ENCODE measurements around the gene RHBDD2.
"Not testable (repeated sequence)": the region's sequence is repeated elsewhere in the genome, so short reads cannot be mapped to it uniquely, and the experiment has no call there.

RHBDD2 gene

DNA sequence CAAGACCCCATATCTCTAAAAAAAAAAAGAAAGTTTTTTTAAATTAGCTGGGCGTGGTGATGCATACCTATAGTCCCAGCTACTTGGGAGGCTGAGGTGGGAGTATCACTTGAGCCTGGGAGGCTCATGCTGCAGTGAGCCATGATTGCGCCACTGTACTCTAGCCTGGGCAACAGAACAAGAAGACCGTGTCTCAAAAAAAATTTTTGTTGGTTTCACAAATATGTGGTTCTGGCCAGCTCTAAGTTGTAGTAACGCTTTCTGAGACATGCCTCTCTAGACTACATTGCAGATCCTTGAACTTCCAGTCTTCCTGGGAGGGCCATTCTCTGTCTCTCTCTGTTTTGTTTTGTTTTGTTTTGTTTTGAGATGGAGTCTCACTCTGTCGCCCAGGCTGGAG lies 24.6 kb upstream of the RHBDD2 start:
- DNase-seq (ENCODE audit: low spot score in 2 of 2), result no peak
- no peak overlapping the region for H3K27ac Mint-ChIP-seq
- ATAC-seq, result no peak
- H3K36me3 Mint-ChIP-seq, result no peaks in the 10 kb centered on the region
- H3K4me3 Mint-ChIP-seq, result no peak overlapping the region
- H3K4me1 Mint-ChIP-seq, result peaks cover 9% of the 10 kb centered on the region
- H3K9me3 Mint-ChIP-seq, result peaks cover 3% of the 10 kb centered on the region

DNA sequence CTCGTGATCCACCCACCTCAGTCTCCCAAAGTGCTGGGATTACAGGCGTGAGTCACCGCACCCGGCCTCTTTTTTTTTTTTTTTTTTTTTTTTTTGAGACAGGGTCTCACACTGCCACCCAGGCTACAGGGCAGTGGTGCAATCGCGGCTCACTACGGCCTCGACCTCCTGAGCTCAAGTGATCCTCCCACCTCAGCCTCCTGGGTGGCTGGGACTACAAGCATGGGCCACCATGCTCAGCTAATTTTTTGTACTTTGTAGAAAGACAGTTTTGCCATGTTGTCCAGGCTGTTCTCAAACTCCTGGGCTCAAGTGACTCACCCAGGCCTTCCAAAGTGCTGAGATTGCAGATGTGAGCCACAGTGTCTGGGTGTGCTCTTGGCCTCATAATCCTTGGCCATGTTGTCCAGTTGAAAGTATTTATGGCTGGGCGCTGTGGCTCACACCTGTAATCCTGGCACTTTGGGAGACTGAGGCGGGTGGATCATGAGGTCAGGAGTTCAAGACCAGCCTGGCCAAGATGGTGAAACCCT lies 24.0 kb upstream of the RHBDD2 start:
- H3K4me1 Mint-ChIP-seq; H3K9me3 Mint-ChIP-seq; H3K4me3 Mint-ChIP-seq; H3K36me3 Mint-ChIP-seq; H3K27ac Mint-ChIP-seq; ATAC-seq; DNase-seq (ENCODE audit: low spot score in 2 of 2): not testable (repeated sequence)

DNA sequence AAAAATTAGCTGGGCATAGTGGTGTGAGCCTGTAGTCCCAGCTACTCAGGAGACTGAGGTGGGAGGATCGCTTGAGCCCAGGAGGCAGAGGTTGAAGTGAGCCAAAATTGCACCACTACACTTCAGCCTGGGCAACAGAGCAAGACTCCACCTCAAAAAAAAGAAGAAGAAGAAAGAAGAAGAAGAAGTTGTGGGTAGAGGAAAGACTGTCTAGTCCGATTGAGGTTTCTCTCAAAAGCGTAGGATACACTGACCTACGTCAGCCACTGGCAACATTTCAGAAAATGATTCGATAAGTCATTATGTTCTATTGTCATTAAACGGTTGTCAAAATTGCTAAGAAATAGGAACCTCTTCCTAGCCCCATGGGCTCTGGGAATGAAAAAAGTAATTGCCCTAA lies 22.3 kb upstream of the RHBDD2 start:
- Mint-ChIP-seq H3K27ac (no peak overlapping the region), H3K9me3 (peaks cover 3% of the 10 kb centered on the region), H3K4me3 (no peak overlapping the region), H3K36me3 (no peaks in the 10 kb centered on the region), H3K4me1 (peaks cover 9% of the 10 kb centered on the region)
- ATAC-seq (no peak), DNase-seq (ENCODE audit: low spot score in 2 of 2) (no peak)

GRCh38 chr7:75858410-75858809 lies 20.4 kb upstream of the RHBDD2 start:
- Mint-ChIP-seq H3K9me3 (peaks cover 3% of the 10 kb centered on the region), H3K4me1 (peaks cover 9% of the 10 kb centered on the region)

DNA sequence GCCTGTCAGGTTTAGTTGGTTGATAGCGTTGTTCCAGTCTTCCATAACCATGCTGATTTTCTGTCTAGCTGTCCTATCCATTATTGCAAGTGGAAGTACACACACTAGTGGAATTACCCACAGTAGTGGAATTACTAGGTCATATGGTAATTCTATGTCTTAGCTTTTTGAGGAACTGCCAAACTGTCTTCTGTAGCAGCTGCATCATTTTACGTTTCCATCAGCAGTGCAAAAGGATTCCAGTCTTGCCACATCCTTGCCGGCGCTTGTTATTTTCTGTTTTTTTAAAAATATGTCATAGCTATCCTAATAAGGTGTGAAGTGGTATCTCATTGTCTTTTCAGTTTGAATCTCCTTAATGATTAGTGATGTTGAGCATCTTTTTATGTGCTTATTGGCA lies 17.2 kb upstream of the RHBDD2 start:
- no peak for DNase-seq (ENCODE audit: low spot score in 2 of 2)
- H3K36me3 Mint-ChIP-seq, result no peaks in the 10 kb centered on the region
- ATAC-seq, result no peak

More at GRCh38 chr7:75858410-75858809, 20.4 kb upstream of the RHBDD2 start:
- H3K27ac Mint-ChIP-seq, result no peak overlapping the region
- H3K4me3 Mint-ChIP-seq, result no peak overlapping the region
- no peak for DNase-seq (ENCODE audit: low spot score in 2 of 2)
- no peak for ATAC-seq
- no peaks in the 10 kb centered on the region for H3K36me3 Mint-ChIP-seq

GRCh38 chr7:75864251-75864650 lies 14.6 kb upstream of the RHBDD2 start:
- ATAC-seq; H3K4me3 Mint-ChIP-seq; H3K36me3 Mint-ChIP-seq; H3K27ac Mint-ChIP-seq; DNase-seq (ENCODE audit: low spot score in 2 of 2); H3K9me3 Mint-ChIP-seq: not testable (repeated sequence)
- H3K4me1 Mint-ChIP-seq, result peaks cover 13% of the 10 kb centered on the region

More for the DNA sequence above, 17.2 kb upstream of the RHBDD2 start:
- H3K4me1 Mint-ChIP-seq, result peaks cover 15% of the 10 kb centered on the region
- no peak overlapping the region for H3K27ac Mint-ChIP-seq
- no peak overlapping the region for H3K4me3 Mint-ChIP-seq
- H3K9me3 Mint-ChIP-seq, result peaks cover 3% of the 10 kb centered on the region

GRCh38 chr7:75866114-75866488 lies 12.7 kb upstream of the RHBDD2 start:
- DNase-seq (ENCODE audit: low spot score in 2 of 2), result no peak
- Mint-ChIP-seq H3K4me1 (peaks cover 25% of the 10 kb centered on the region), H3K4me3 (no peak overlapping the region), H3K27ac (no peak overlapping the region), H3K36me3 (no peaks in the 10 kb centered on the region), H3K9me3 (no peaks in the 10 kb centered on the region)
- ATAC-seq, result peak; percentile 27

DNA sequence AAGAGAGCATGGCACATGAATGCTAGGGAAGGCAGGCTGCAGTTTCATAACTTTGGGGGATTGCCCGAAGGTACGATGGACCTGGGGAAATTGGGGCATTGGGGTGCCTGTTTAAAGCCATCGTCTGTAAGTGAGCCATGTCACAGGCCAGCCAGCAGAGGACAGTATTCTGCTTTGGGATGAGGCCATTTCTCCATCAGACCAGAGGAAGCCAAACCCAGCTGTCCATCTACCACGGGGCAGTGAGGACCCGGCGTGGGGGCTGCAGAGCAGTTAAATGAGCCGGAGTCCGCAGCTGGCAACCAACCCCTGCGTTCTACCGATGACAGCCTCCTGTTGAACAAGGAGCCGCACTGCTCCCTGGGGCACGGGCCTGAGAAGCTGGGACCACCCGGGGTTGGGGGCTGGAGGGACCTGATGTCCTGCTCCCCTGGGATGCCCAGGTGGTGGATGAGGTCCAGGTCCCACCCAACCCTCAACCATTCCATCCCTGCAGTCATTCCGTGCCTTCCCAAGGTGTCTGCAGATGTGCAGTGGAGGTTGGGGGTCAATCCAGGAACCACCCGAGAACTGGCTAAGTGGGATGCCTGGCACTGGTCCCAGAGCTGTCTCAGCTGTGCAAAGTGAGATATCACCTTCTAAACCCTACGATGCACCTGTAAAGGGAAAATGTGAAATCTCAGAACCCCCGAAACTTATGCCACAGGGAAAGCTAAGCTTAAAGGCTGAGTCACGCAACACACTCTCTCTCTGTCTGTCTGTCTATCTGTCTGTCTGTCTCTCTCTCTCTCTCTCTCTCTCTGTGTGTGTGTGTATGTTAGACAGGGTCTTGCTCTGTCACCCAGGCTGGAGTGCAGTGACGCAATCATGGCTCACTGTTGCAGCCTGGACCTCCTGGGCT lies 12.1 kb upstream of the RHBDD2 start:
- H3K36me3 Mint-ChIP-seq, result no peaks in the 10 kb centered on the region
- H3K27ac Mint-ChIP-seq, result no peak overlapping the region
- DNase-seq (ENCODE audit: low spot score in 2 of 2) (peak; percentile 19 to 63), ATAC-seq (peak; percentile 79)
- no peaks in the 10 kb centered on the region for H3K9me3 Mint-ChIP-seq
- H3K4me3 Mint-ChIP-seq, result no peak overlapping the region
- H3K4me1 Mint-ChIP-seq, result peaks cover 25% of the 10 kb centered on the region

DNA sequence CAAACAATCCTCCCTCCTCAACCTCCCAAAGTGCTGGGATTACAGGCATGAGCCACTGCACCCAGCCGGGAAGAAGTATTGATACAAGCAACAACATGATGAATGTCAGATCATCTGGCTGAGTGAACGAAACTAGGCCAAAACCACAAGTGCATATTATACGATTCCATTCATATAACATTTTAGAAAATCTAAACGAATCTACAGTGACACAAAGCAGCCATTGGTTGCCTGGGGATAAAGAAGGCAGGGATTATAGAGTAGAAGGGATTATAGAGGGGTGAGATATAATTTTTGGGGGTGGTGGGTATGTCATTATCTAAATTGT lies 11.5 kb upstream of the RHBDD2 start:
- Mint-ChIP-seq H3K4me1 (peaks cover 30% of the 10 kb centered on the region), H3K9me3 (no peaks in the 10 kb centered on the region), H3K27ac (no peak overlapping the region), H3K4me3 (no peak overlapping the region), H3K36me3 (no peaks in the 10 kb centered on the region)
- DNase-seq (ENCODE audit: low spot score in 2 of 2) (no peak), ATAC-seq (no peak)

- ATAC-seq, result no peak
- Mint-ChIP-seq H3K4me3 (no peak overlapping the region), H3K4me1 (peaks cover 30% of the 10 kb centered on the region)
These were observed 10.7 kb upstream of the RHBDD2 start for GRCh38 chr7:75868153-75868552.

GRCh38 chr7:75869776-75870379 lies 9.0 kb upstream of the RHBDD2 start:
- Mint-ChIP-seq H3K4me3 (no peak overlapping the region), H3K27ac (no peak overlapping the region), H3K36me3 (no peaks in the 10 kb centered on the region), H3K4me1 (peaks cover 30% of the 10 kb centered on the region), H3K9me3 (no peaks in the 10 kb centered on the region)
- DNase-seq (ENCODE audit: low spot score in 2 of 2) (no peak), ATAC-seq (peak; percentile 71)

More at GRCh38 chr7:75868153-75868552, 10.7 kb upstream of the RHBDD2 start:
- Mint-ChIP-seq H3K27ac (no peak overlapping the region), H3K36me3 (no peaks in the 10 kb centered on the region), H3K9me3 (no peaks in the 10 kb centered on the region)
- no peak for DNase-seq (ENCODE audit: low spot score in 2 of 2)

GRCh38 chr7:75870557-75871161 lies 8.2 kb upstream of the RHBDD2 start:
- H3K9me3 Mint-ChIP-seq, result no peaks in the 10 kb centered on the region
- no peaks in the 10 kb centered on the region for H3K36me3 Mint-ChIP-seq
- DNase-seq (ENCODE audit: low spot score in 2 of 2) (no peak), ATAC-seq (peak; percentile 29)
- no peak overlapping the region for H3K27ac Mint-ChIP-seq
- peak overlapping the region; percentile 44 for H3K4me3 Mint-ChIP-seq
- peaks cover 30% of the 10 kb centered on the region for H3K4me1 Mint-ChIP-seq

DNA sequence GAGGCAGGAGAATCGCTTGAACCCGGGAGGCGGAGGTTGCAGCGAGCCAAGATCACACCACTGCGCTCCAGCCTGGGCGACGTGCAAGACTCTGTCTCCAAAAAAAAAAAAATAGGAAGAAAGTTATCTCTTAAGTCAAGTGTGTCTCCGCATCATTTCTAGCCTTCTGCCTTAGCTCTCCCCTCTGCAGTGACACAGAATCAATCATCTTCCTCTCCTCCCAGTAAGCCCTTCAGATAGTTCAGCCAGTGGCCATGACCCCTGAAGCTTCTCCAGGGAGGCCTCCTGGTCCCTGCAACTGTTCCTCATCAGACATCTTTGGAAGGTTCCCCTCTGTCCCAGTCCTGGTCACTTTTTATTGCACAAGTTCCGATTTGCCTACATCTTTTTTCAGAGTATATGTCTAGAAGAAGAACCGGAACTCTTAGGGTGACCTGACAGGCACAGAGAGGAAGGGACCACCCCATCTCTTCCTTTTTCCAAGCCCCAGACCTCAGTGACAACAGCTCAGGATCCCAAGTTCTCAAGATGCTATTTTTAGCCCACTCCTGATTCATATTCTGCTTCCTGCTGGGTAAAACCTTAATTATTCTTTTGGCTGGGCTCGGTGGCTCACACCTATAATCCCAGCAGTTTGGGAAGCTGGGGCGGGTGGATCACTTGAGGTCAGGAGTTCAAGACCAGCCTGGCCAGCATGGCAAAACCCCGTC lies 6.6 kb upstream of the RHBDD2 start:
- H3K36me3 Mint-ChIP-seq, result no peaks in the 10 kb centered on the region
- H3K27ac Mint-ChIP-seq, result no peak overlapping the region
- no peak overlapping the region for H3K4me3 Mint-ChIP-seq
- H3K4me1 Mint-ChIP-seq, result peaks cover 19% of the 10 kb centered on the region
- ATAC-seq, result no peak
- DNase-seq (ENCODE audit: low spot score in 2 of 2), result no peak
- no peaks in the 10 kb centered on the region for H3K9me3 Mint-ChIP-seq

DNA sequence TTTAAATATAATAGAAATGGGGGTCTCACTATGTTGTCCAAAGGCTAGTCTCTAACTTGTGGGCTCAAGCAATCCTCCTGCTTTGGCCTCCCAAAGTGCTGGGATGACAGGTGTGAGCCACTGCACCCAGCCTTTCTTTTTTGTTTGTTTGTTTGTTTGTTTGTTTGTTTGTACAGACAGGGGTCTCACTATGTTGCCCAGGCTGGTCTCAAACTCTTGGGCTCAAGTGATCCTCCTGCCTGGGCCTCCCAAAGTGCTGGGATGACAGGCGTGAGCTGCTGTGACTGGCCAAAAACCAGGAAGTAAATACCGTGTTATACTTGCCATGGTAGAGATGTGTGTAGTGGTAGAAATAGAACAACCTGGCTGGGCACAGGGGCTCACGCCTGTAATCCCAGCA lies 4.7 kb upstream of the RHBDD2 start:
- H3K36me3 Mint-ChIP-seq; ATAC-seq; DNase-seq (ENCODE audit: low spot score in 2 of 2); H3K9me3 Mint-ChIP-seq; H3K27ac Mint-ChIP-seq; H3K4me3 Mint-ChIP-seq: not testable (repeated sequence)
- peaks cover 28% of the 10 kb centered on the region for H3K4me1 Mint-ChIP-seq

Measured in stimulated activated effector memory CD8-positive, alpha-beta T cell treated with anti-CD3 and anti-CD28 coated beads, Interleukin-12 subunit alpha, Interleukin-12 subunit beta, amount 100 ng/mL, for 72 hours (primary cell).